Right cardiac atrium (tissue), 5 donors: ENCODE results near the gene HAUS8. TPM values are rescaled to one million over a fixed set of nuclear protein-coding genes. Genes with fewer than 3 reads are reported as not detected.

ENCODE experiments used
- ATAC-seq, 2 donors: fragments of 200-7000 bp; cut with Tn5 transposase; one replicate each; pipeline versions ENCODE4 v1.8.0 to v1.9.1; 2020; ENCODE audit warnings: moderate library complexity in 2 of 2, mild to moderate bottlenecking in 1 of 2
- DNase-seq, 3 donors: peaks; one replicate each; pipeline ENCODE4 v3.0.0-alpha.2; 2020
- H3K27ac ChIP-seq: one replicate; pipeline ENCODE4 v1.5.1; 2013; ENCODE audit warnings: mild to moderate bottlenecking, low read length, control low read depth, moderate library complexity
- H3K27me3 ChIP-seq: one replicate; pipeline ENCODE4 v1.6.1; 2013; ENCODE audit not compliant: control insufficient read depth, insufficient read depth
- H3K4me1 ChIP-seq: one replicate; pipeline ENCODE4 v1.6.1; 2013; ENCODE audit warnings: low read length; ENCODE audit not compliant: control insufficient read depth, insufficient read depth
- H3K4me3 ChIP-seq: one replicate; pipeline ENCODE4 v1.5.1; 2013; ENCODE audit warnings: low read length, control low read depth
- H3K9me3 ChIP-seq: one replicate; pipeline ENCODE4 v1.6.1; 2013; ENCODE audit warnings: low read length; ENCODE audit not compliant: control insufficient read depth
- WGBS: extraction: QIAGEN DNeasy Blood & Tissue Kit; methylation state at CpG from one replicate; pipeline ENCODE4 v1.1.7; 2013; 5-methylcytosine and 5-hydroxymethylcytosine counted together
- intact Hi-C, 4 donors: fragments of 100-400 bp; cut with DNase I; formaldehyde crosslinking; loops; one replicate each; pipeline versions ENCODE4 v1.11.0 to v1.14.0; 2022 to 2023
- polyA plus RNA-seq: library from polyadenylated mRNA; stranded (reverse); fragments of 200-250 nt; gene quantifications from one replicate; pipeline ENCODE4 v1.2.3, GENCODE V29; 2013
- total RNA-seq, 4 donors: library from RNA; stranded (reverse); fragmentation: NEBNext Ultra II Directional; extraction: Animal tissue kit (Norgen Biotek cat#: 25700); gene quantifications; one replicate each; pipeline ENCODE4 v1.2.1, GENCODE V29; 2021
- donor health status: healthy with polysubstance abuse.
- donor health status: DM: no; HTN: yes; CAD: no.
- donor health status: DM: no; HTN: no; CAD: no.
- donor health status: DM: no; HTN: yes; CAD: no; lungs with severe emphysema.
- donor health status: DM: yes; HTN: yes; CAD: no.

The HAUS8 gene
- total and polyA plus RNA-seq, 5 donors = 3.3 to 6.1 (median 5.1) TPM

DNA sequence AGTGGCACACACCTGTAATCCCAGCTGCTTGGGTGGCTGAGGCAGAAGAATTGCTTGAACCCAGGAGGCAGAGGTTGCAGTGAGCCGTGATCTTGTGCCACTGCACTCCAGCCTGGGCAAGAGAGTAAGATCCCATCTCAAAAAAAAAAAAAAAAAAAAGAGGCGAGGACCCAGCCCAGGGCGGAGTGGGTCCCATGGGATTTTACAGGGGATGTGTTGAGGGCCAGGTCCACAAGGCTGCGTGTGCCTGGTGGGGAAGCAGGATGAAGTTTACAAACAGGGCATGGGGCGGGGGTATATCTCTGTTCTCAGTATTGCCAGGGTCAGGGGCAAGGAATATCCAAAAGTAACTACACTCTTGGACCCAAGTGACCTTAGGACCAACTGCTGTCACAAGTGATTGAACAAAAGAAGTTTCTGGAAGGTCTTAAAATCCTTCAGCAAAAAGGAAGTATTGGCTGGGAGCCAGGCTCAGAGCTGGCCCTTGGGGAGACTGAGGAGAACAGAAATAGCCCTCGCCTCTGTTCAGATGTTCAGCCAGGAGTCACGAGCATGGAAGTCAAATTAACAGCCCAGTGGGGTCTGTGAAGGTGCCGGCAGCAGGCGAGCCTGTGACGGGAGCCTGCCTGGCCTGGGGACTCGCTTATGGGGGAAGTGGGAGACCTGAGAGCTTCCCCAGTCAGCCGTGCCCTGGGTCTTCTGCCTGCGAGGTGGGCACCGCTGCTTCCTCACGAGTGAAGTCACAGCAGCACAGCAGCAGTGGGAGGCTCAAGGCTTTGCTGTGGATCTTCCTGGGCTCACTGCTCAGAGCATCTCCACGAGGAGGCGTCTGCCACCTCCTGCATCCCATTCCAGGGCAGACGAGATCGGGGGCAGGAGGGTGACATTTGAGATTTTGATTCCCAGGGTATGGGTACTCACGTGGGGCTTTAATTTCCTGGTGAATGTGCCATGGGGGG lies 6.7 kb upstream of the HAUS8 start:
- no peak overlapping the region for H3K4me3 ChIP-seq
- H3K9me3 ChIP-seq = no peaks in the 10 kb centered on the region
- no peaks in the 10 kb centered on the region for H3K27me3 ChIP-seq
- H3K4me1 ChIP-seq = peaks cover 11% of the 10 kb centered on the region
- no peak overlapping the region for H3K27ac ChIP-seq
- WGBS = 38% methylated on average over 20 of the region's 20 CpGs
- ATAC-seq (no peak), DNase-seq (peak; percentile 57 to 79 (median 75))
- intact Hi-C loops = no loop called here

DNA sequence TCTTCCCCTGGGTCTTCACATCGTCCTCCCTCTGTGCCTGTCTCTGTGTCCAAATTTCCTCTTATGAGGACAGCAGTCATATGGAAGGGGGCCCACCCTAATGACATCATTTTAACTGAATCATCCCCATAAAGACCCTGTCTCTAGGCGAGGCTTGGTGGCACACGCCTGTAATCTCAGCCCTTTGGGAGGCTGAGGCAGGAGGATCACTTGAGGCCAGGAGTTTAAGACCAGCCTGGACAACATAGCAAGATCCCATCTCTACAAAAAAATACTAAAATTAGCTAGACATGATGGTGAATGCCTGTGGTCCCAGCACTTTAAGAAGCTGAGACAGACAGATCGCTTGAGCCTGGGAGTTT lies 5.2 kb upstream of the HAUS8 start:
- DNase-seq = no peak
- no peak for ATAC-seq
- H3K9me3 ChIP-seq = no peaks in the 10 kb centered on the region
- H3K27me3 ChIP-seq = no peaks in the 10 kb centered on the region
- no peak overlapping the region for H3K4me3 ChIP-seq
- intact Hi-C loops = no loop called here
- peaks cover 13% of the 10 kb centered on the region for H3K4me1 ChIP-seq
- peak overlapping the region; percentile 81 for H3K27ac ChIP-seq
- 62% methylated on average over 4 of the region's 4 CpGs for WGBS

DNA sequence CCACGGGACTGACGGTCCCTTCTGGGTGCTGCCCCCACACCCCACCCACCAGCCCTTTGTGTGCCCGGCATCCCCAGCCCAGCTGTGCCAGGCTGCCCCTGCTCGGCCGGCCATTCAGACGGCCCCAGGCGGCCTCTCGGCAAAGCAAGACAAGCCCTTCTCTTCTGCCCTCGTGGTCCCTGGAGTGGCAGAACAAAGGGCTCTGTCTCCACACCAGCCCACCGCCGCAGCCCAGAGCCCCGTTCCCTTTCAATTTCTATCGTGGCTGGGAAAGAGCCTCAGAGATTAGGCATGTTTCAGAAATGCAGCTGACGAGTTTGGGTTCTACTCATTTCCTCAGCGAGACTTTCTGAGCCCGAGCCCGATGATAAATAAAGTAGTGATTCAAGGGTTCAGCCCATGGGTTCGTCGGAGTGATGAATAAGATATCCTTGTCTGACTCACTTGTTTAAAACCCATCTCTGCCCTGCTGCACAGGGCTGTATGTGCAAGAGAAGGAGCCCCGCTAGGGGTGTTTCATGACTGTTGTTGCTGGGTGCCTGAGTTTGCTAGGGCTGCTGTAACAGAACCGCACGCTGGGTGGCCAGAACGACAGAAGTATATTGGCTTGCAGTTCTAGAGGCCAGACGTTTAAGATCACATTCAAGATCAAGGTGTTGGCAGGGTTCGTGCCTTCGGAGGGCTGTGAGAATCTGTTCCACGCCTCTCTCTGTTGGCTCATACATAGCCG lies 4.6 kb upstream of the HAUS8 start:
- peak; percentile 84 to 90 (median 85) for DNase-seq
- Histone ChIP-seq H3K27ac (peak overlapping the region; percentile 81), H3K9me3 (no peaks in the 10 kb centered on the region), H3K4me1 (peaks cover 13% of the 10 kb centered on the region), H3K4me3 (no peak overlapping the region), H3K27me3 (no peaks in the 10 kb centered on the region)
- 27% methylated on average over 28 of the region's 28 CpGs for WGBS
- intact Hi-C loops = loop anchor here (5.0 to 10.0 kb wide), 4 partner anchors 52 to 65 kb away; no protein-coding TSS in a partner anchor
- peak; percentile 57 to 75 for ATAC-seq

DNA sequence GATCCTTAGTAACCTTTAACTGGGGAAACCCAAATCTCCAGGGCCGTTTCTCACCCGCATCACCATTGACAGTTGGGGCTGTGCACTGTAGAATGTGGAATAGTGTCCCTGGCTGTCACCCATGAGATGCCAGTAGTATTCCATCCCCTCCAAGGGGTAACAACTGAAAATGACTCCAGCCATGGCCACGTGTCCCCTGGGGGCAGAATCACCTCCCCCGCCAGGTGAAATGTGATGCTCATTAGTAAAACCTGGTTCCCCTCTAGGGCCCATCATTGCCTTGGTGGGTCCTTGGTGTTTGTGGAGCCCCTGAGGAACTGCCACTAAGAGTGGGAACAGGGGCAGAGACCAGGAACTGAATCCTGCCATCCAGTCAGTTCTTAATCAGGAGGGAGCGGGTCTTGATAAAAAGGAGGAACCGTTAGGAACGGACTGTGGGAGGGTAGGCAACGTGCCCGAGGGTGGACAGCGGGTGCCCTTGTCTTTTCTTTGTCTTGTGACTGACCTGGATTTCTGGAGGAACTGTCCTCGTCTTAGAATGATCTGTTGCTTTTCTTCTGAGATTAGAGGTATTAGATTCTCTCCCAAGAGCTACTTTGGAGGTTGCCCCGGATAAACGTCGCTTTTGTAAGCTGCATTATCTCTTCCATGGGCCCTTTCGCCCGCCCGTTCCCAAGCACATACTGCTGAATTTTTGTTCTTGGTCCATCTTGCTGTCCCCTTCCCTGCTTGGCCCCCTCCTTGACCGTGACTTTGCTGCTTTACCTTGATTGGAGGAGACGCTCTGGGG lies 3.9 kb upstream of the HAUS8 start:
- WGBS = 38% methylated on average over 19 of the region's 19 CpGs
- ATAC-seq (no peak), DNase-seq (peak in 2 of 3 donors; percentile 56 to 60)
- intact Hi-C loops = loop anchor here (5.0 to 10.0 kb wide), 4 partner anchors 53 to 66 kb away; no protein-coding TSS in a partner anchor
- H3K27me3 ChIP-seq = no peaks in the 10 kb centered on the region
- H3K4me1 ChIP-seq = peaks cover 14% of the 10 kb centered on the region
- no peak overlapping the region for H3K4me3 ChIP-seq
- peak overlapping the region; percentile 81 for H3K27ac ChIP-seq
- H3K9me3 ChIP-seq = no peaks in the 10 kb centered on the region

DNA sequence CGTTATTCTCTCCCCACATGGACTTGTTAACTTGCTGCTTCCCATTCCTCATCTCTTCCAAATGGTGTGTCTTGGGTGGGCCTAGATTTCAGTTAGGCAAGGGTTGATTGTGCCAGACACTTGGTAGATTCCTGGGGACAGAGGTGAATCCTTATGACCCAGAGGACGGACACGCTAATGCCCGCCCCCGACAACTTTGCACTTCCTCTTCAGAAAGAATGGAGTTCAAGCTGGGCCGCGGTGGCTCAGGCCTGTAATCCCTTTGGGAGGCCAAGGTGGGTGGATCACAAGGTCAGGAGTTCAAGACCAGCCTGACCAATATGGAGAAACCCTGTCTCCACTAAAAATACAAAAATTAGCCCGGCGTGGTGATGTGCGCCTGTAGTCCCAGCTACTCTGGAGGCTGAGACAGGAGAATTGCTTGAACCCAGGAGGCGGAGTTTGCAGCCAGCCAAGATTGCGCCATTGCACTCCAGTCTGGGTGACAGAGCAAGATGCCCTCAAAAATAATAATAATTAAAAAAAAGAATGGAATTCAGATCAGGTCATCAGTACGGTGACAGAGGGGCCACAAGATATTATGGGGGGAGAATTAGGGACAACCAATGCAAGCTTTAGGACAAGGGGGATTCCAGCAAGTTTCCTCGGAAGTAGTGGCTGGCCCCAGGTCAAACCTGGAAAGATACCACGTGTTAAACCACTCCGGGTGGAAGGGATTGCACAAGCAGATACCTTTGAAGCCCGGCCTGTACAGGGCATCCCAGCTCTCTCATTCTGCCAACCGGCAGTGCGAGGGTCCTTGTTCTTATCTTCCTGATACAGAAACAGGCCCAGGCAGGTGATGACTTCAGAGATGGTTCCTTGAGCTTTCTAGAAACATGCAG lies 3.0 kb upstream of the HAUS8 start:
- H3K27me3 ChIP-seq = no peaks in the 10 kb centered on the region
- H3K4me3 ChIP-seq = no peak overlapping the region
- peak in 2 of 3 donors; percentile 51 to 57 for DNase-seq
- H3K9me3 ChIP-seq = no peaks in the 10 kb centered on the region
- intact Hi-C loops = loop anchor here (5.0 to 10.0 kb wide), 4 partner anchors 54 to 67 kb away; no protein-coding TSS in a partner anchor
- WGBS = 74% methylated on average over 19 of the region's 19 CpGs
- H3K4me1 ChIP-seq = peaks cover 15% of the 10 kb centered on the region
- ATAC-seq = no peak
- H3K27ac ChIP-seq = no peak overlapping the region

DNA sequence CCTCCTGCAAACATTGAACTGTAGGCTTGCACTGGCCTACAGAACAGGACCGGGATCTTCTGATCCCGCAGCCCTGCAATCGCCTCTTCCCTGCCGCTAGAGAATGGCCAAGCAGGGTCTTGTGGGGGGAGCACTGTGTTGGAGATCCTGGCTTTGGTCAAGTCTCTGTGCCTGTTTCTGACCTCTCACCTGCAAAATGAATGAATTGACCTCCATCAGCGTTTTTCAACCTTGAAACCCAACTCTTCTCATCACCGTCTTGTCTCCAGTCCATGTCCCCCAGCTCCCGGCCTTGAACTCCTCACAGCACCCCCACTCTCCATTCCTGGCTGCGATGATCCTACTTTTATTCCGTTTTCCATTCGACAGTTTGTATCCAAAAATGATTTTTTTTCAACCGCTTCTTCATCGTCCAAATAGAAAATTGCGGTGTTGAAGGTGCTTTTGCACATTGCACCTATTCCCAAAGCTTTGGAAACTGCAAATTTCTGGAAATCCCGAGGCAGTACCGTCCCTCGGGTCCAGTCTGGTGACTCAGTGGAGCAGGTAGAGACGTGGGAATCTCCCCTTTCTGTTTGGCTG lies 2.3 kb upstream of the HAUS8 start:
- intact Hi-C loops = loop anchor here (5.0 to 10.0 kb wide), 4 partner anchors 55 to 67 kb away; no protein-coding TSS in a partner anchor
- Histone ChIP-seq H3K4me3 (no peak overlapping the region), H3K9me3 (no peaks in the 10 kb centered on the region), H3K27me3 (no peaks in the 10 kb centered on the region), H3K4me1 (peaks cover 15% of the 10 kb centered on the region), H3K27ac (no peak overlapping the region)
- DNase-seq = peak in 2 of 3 donors; percentile 12 to 39
- 85% methylated on average over 17 of the region's 17 CpGs for WGBS
- no peak for ATAC-seq

DNA sequence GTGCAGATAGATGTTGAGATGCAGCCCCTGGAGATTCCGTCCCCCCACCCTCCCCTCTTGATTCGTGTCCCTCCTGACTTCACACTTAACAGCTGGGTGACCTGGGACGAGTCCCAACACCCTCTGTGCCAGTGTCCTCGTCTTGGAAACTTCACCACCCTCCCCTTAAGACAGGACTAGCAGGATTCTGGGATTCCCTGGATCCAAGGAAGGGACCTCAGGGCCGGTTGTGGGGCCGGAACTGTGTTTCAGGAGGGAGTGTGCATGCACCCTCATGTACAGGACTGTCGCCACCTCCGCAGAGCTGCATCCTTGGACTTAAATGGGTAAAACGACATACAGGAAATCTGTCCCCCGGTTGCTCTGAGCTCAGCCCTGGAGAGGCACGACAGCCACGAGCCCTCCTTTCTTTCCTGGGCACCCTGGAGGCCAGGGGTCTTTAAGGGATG lies 1.3 kb upstream of the HAUS8 start:
- ATAC-seq (no peak), DNase-seq (peak in 1 of 3 donors; percentile 60)
- Histone ChIP-seq H3K4me3 (peak overlapping the region; percentile 77), H3K27ac (peak overlapping the region; percentile 82), H3K27me3 (no peaks in the 10 kb centered on the region), H3K9me3 (no peaks in the 10 kb centered on the region), H3K4me1 (peaks cover 15% of the 10 kb centered on the region)
- intact Hi-C loops = loop anchor here (5.0 to 10.0 kb wide), 4 partner anchors 56 to 68 kb away; no protein-coding TSS in a partner anchor
- 4% methylated on average over 12 of the region's 12 CpGs for WGBS

DNA sequence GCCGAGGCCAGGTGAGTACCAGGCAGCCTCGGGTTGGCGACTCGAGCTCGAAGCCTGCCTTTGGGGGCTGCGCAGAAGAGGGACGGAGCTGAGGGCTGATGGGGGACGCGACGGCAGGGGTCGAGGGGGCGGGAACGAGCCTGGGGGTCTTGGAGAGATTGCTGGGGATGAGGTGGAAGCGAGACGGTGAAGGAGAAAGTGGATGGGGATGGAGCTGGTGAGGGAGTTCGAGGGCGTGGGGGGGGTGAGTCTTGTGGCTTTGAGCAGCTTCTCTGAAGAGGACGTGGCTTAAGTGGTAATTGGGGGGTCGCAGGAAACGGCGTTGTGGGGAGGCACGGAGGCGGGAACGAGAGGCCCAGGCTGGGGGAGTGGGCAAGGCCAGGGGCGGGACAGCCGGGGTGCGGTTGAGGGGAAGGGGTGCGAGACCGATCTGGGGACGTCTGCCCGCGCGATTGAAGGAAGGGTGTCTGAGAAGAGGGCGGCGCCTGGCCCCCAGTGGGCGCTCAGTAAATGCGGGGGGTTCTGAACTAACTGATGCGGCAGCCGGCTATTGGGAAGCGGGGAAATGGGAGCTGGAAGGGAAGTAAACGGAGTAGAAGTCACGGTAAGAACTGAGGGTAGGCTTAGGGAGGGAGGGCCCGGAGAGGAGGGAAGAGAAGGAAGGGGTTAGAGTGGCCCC lies 751 bp upstream of the HAUS8 start:
- Histone ChIP-seq H3K27ac (peak overlapping the region; percentile 82), H3K9me3 (no peaks in the 10 kb centered on the region), H3K4me1 (peaks cover 15% of the 10 kb centered on the region), H3K4me3 (peak overlapping the region; percentile 77), H3K27me3 (no peaks in the 10 kb centered on the region)
- under 1% methylated on average over 43 of the region's 43 CpGs for WGBS
- intact Hi-C loops = loop anchor here (5.0 to 10.0 kb wide), 4 partner anchors 56 to 69 kb away; no protein-coding TSS in a partner anchor
- DNase-seq (peak; percentile 49 to 80 (median 76)), ATAC-seq (no peak)

DNA sequence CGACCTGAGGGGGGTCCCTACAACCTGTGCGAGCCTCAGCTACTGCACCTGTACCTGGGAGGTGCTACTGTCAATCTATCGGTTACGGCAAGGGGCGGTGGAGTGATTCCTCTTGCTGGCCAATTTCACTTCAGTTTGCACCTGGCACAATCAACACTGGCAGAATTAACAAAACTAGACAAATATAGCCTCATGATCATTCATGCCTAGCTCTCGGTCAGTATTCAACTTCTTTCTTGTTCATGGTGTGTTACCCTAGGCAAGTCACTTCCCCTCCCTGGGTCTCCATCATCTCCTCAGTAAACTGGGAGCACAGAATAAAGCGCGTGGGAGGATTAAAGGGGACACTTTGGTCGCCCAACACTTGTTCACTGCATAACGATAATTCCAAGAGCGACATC lies 618 bp downstream of the HAUS8 start:
- DNase-seq = no peak
- 16% methylated on average over 11 of the region's 11 CpGs for WGBS
- H3K9me3 ChIP-seq = no peaks in the 10 kb centered on the region
- peak overlapping the region; percentile 81 for H3K27ac ChIP-seq
- intact Hi-C loops = loop anchor here (5.0 to 10.0 kb wide), 4 partner anchors 58 to 70 kb away; no protein-coding TSS in a partner anchor
- ATAC-seq = no peak
- H3K27me3 ChIP-seq = no peaks in the 10 kb centered on the region
- peaks cover 13% of the 10 kb centered on the region for H3K4me1 ChIP-seq
- peak overlapping the region; percentile 59 for H3K4me3 ChIP-seq
